Pons (tissue), 1 donor: Measurements from ENCODE around the gene C9orf78.

Source experiments
- DNase-seq: peaks from one replicate; pipeline ENCODE4 v3.0.0-alpha.2; 2016; ENCODE audit warnings: low spot score

Gene C9orf78, protein sequence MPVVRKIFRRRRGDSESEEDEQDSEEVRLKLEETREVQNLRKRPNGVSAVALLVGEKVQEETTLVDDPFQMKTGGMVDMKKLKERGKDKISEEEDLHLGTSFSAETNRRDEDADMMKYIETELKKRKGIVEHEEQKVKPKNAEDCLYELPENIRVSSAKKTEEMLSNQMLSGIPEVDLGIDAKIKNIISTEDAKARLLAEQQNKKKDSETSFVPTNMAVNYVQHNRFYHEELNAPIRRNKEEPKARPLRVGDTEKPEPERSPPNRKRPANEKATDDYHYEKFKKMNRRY

DNA sequence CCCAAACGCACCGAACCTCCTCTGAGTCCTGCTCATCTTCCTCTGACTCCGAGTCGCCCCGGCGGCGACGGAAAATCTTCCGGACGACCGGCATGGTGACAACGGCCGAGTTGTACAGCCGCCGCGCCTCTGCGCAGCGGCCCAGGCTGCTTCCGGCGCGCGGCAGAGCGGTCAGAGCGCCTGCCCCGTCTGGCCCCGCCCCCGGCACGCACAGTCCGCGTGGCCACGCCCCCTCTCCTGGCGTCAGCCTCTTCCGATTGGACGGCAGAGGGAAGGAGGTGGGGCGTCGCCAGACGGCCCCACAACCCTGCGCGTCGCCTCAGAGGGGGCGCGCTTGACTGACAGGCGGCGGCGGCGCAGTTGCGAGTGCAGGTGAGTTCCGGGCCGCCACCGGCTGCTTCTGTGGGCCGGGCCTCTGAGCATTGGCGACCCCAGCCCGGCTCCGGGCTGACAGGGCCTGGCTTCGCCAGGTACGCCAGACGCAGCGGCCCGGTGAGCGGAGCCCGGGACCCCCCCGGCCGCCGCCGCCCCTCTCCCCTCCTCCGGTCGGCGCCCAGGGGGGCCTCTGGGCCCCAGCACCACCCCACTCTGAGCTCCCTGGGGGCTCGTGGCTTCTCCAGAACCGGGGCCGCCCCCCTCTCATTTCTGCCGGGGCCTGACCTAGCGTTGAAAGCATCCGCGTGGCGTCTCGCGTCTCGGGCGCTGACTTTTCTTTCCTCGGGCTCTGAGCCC, at the start of gene C9orf78, which contains the start of gene USP20:
C9orf78 (minus strand) TSS at position 148 of the 732 bp plus-strand sequence; CDS start at position 94, 54 bp downstream.
USP20 (plus strand) TSS at position 331 of the 732 bp plus-strand sequence. CDS start 17,098 bp downstream, outside the sequence.
- DNase-seq: peak; percentile 97

DNA sequence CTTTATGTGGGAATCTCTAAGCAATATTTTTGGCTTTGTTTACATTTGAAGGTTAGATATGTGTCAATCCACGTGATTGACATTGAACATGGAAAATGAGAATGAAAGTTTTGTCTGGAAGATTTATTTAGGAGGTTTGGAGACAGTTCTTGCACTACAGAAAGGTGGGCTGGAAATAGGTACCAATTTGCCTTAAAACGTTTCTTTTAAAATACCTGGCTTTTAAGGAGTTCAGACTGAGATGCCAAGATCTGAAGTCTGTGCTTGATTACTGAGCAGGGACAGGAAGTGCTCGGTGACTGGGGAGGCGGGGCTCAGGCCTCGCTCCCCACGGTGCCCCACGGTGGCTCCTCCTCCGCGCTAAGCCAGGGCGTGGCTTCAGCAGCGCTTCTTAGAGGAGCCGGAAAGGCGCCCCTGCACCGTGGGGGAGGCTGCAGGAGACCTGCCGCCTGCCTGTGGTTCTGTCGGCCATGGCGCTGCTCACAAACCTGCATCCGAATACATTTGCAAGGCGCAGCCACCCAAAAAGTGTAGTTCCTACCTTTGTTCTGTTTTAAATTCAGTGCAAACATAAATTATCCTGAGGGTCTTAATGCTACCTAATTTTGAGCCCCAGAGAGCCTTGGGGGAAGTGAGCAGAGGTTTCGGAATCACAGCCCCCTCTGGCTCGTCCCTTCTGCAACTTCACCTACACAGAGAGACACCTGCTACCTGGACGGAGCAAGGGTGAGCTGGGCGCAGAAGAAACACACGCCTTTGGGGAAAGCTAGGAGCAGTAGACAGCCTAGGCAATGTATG, 49.3 kb upstream of the C9orf78 start:
- DNase-seq: peak; percentile 83

DNA sequence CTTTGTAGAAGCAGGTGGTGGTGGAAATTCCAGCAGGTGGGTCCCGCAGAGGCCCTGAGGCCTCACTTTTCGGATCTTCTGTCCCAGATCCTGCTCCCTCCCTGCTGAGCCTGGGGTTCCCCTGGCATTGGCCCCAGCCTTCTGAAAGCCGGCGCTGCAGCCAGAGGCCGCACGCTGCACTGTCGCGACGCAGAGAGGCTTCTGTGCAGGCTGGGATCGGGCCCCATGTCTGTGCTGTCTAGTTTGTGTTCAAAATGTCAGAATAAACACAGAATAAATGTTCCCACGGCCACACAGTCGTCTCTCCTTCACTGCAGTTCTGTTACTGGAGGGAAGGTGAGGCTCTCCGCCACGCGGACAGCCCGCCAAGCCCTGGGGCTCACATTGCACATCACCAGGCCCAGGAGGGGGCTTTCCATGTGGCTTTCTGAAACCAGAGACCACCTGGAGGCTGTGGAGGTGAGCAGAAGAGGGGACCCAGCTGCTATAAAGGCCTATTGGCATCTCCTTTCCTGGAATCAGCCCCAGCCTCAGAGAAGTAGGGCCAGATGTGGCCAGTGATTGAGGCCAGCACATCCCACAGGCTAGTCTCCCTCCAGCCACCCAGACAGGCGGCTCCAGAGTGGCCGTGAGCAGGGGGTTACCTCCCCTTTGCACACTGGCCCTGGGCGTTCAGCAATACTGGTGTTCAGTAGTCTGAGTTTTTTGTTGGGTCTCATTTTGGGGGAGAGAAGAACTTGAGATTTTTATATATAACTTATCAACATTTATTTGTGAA, 46.7 kb upstream of the C9orf78 start:
- no peak for DNase-seq

DNA sequence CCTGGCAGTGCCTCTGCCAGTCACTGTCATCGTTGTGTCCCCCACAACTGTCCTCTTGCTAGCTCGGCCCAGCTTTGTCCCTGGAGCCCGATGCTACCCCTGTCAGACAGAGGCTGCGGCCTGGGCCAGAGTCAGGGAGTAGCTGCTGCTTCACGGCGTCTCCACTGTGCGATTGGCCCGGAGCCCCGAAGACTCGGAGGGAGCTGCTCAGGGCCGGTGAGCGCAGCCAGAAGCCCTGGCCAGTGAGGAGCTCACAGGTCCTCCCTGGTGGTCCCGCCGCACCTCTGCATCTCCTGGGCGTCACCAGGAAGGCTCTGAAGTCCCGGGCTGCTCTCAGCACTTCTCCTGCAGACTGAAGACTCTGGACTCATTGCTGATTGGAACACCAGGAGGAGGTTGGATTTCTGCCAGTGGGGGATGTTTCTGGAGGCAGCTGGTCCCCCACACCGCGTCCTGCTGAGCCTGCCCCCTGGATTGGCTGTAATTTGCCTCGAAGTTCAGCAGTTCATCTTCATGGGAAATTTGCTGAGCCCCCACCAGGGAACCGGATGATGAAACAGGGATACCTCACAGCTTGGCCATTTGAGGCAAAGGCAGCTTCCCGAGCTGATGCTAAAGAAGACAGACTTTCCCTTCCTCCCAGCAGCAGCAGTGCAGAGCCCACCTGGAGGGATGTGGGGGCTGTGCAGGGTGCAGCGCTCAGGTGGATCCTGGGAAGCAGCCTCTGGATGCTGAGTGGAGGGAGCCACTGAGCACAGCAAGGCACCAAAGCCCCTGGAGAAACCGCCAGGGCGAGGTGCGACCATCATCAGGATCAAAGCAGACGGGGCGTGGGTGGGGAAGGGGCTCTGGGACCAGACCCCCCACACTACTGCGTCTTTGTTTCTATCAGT, 45.8 kb upstream of the C9orf78 start:
- no peak for DNase-seq

DNA sequence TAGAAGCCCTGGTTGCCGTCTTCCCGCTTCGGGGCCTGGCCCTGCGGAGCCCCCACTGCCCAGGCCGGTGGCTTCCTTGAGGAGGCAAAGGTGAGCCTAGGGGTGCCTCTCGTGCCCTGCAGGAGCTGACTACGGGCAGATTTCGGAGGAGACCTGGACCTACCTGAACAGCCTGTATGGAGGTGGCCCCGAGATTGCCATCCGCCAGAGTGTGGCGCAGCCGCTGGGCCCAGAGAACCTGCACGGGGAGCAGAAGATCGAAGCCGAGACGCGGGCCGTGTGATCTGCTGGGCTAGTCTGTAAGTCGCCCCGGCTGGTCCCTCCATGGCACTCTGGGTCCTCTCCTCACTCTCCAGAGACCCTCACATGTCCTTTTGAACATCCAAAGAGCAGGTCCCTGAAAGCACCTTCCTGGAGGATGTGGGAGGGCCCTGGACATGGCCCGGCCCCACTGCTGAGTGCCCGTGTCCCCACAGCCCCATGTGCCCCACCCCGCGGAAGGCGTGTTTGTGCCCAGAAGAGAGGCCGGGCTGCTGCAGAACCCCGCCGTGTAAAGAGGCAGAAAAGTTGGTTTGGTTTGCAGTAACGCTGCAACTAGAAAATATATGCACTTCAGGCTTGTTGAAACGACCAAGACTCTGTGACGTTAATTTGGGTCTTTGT, 45.0 kb upstream of the C9orf78 start:
- no peak for DNase-seq

DNA sequence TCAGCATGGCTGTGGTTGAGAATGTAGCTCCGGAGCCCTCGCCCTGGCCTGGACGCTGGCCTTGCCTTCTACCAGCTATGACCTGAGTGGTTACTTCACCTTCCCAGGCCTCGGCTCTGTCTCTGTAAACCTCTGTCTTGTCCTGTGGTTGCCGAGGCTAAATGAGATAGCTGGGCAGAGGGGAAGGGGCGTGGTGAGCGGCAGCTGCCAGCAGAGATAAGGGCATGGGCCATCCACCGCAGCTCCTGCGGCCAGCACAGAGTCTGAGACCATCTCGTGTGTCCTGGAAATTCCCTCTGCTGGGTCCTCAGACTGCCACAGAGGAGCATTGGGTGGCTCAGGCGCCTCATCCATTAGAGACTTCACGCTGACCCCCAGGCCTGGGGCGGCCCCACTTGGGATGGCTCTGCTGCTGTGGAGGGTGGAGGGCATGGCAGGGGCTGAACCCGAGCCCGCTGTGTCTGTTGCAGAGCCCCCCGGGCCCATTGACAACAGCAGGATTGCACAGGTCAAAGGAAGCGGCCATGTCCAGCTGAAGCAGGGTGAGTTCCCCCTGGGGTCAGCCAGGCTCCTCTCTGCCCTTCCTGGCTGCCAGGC, 44.1 kb upstream of the C9orf78 start:
- no peak for DNase-seq

DNA sequence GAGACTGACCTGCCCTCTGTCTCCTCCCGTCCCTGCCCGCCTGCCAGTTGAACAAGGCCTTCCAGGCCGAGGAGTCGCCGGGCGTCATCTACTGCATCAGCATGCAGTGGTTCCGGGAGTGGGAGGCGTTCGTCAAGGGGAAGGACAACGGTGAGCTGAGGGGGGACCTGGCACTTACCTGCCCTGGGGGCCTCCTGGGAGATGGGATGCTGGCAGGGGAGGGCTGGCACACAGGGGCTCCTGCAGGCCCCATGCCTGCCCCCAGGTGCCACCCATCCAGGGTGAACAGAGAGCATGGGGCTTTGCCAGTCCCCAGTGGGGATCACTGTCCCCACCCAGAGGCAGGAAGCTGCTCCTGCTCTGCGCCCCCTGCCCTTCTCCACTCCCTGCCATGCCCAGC, 43.2 kb upstream of the C9orf78 start:
- DNase-seq: no peak

DNA sequence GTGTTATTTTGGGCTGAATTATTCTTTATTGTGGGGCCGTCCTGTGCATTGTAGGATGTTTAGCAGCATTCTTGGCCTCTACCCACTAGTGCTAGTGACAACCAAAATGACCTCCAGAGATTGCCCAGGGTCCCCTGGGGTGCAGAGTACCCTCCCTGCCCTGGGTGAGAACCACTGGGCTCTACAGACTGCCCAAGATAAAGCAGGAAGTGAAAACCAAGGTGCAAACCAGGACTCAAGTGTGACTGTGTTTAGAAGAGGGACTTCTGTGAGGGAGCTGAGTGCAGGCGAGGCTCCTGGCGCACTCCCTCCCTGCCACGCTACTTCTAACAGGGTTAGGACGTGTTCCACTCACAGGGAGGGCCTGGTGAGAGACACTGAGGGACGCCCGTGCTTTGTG, 41.7 kb upstream of the C9orf78 start:
- no peak for DNase-seq

DNA sequence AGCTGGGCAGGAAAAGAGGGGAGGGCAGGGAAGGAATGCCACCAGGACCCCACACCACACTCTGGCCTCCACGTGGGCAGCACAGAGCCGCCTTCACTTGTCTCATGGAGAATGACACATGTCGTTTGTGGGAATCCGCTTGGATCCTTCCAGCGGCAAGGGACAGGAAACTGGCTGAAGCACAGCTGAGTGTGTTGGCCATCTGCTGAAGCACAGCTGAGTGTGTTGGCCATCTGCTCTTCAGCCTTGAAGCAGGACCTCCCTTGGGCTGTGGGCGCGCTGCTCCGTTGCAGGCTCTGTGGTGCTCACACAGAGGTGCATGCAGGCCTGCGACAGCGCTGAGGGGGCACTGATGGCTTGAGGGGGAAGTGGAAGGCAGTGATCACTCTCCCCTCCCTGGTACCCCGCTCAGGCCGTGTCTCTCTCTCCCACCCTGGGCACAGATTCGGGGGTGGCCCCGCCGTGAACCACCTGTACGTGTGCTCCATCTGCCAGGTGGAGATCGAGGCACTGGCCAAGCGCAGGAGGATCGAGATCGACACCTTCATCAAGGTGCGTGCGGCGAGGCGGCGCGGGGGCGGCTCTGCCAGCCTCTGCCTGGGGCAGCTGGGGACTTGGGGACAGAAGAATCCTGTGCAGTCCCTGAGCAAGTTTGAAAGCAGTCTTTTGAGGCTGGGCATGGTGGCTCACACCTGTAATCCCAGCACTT, 40.8 kb upstream of the C9orf78 start:
- DNase-seq: no peak

DNA sequence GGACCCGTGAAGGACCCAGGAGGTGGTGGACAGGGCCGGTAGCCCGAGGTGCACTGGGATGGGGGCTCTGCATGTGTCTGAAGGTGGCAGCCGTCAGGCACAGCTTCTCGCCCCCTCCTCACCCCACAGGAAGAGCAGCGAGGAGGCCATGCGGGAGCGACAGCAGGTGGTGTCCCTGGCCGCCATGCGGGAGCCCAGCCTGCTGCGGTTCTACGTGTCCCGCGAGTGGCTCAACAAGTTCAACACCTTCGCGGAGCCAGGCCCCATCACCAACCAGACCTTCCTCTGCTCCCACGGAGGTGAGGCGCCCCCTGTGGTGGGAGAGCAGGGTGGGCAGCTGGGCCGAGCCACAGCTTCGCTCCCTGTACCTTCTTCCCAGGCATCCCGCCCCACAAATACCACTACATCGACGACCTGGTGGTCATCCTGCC, 40.1 kb upstream of the C9orf78 start:
- no peak for DNase-seq

DNA sequence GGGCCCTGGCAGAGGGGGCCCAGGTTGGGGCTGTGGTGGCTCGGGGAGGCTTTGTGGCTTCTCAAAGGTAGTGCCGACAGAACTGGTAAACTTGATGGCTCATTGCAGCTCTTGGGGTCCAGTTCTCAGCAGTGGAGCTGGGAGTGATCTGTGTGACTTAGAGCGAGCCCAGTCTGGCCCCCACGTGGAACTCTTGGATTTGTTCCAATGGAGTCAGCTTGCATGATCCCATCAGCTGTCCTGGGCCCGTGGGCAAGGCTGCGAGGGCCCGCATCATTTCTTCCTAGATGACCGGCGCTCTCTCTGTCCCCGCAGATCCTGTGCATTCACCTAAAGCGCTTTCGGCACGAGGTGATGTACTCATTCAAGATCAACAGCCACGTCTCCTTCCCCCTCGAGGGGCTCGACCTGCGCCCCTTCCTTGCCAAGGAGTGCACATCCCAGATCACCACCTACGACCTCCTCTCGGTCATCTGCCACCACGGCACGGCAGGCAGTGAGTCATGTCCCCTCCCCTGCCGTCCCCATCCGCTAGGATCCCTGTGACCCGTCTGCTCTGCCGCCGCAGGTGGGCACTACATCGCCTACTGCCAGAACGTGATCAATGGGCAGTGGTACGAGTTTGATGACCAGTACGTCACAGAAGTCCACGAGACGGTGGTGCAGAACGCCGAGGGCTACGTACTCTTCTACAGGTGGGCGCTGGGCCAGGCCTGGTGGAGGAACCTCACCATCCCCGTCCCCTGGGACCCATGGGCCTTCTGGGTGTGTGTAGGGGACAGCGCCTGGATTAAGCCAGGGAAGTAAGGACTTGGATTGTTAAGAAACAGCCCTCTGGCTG, 39.4 kb upstream of the C9orf78 start:
- DNase-seq: no peak

DNA sequence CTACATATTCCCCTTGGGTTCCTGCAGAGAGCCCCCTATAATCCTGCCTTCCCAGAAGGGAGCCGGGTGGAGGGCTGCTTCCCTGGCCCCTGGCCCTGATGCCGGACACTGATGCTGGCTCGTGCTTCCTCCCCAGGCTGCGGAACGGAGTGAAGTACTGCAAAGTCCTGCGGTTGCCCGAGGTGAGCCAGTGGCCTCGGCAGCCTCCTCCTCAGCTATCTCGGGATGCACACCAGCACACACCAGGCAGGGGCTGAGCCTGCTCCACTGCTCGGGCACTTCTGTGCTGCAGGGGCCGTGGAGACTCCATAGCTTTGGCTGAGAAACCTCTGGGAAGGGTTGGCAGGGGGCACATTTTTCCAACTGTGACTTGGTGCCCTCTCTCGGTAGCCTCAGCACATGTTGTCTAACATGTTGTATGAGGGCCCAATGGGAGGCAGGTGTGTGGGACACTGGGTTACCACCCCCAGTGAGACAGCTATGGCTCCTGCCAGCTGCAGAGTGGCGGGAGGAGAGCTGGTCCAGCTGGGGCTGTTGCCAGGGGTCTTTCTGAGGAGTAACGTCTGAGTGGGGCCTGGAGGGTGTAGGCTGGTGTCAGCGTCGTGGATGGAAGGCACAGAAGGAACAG, 38.6 kb upstream of the C9orf78 start:
- no peak for DNase-seq

DNA sequence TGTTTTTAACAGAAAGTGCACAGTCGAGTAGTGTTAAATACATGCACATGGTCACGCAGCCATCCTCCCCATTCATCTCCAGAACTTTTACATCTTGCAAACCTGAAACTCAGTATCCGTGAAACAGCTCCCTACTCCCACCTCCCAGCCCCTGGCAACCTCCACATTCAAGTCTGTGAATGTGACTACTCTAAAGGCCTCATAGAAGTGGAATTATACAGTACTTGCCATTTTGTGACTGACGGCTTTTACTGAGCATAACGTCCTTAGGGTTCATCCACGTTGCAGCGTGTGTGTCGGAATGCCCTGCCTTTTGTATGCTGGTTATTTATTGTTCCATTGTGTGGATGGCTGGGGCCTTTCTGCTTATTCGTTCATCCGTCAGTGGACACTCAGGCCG, 36.0 kb upstream of the C9orf78 start:
- DNase-seq: no peak

DNA sequence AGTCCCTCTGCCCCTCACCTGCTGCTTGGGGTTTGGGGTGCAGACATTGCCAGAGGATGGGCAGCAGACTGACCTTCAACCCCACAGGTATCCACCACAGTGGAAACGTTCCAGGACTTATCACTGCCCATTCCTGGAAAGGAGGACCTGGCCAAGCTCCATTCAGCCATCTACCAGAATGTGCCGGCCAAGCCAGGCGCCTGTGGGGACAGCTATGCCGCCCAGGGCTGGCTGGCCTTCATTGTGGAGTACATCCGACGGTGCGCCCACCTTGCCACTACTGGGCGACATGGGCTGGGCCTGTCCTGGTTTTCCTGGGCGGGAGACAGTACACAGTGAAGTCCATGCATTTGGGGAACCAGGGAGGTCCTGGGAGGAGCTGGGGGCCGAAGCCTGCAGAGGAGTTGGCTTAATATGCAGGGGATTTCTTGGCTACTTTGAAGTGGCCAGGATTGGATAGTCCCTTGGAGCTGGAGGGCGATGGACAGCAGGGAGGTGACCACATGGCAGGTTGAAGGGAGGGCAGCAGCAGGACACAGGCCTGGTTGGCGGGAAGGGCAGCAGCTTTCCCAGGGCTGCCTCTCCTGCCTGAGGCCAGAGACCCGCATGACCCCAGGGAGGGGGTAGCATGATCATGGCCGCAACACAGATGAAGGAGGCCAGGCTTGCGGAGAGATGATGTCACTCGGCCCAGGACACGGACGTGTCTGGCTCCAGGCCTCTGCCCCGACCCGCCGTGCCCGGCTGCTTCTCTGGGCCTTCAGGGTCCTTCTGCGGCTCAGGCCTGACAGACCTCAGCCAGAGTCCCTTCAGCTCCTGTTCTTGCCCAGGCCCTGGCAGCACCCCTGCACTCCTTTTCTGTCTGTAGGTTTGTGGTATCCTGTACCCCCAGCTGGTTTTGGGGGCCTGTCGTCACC, 34.8 kb upstream of the C9orf78 start:
- no peak for DNase-seq

DNA sequence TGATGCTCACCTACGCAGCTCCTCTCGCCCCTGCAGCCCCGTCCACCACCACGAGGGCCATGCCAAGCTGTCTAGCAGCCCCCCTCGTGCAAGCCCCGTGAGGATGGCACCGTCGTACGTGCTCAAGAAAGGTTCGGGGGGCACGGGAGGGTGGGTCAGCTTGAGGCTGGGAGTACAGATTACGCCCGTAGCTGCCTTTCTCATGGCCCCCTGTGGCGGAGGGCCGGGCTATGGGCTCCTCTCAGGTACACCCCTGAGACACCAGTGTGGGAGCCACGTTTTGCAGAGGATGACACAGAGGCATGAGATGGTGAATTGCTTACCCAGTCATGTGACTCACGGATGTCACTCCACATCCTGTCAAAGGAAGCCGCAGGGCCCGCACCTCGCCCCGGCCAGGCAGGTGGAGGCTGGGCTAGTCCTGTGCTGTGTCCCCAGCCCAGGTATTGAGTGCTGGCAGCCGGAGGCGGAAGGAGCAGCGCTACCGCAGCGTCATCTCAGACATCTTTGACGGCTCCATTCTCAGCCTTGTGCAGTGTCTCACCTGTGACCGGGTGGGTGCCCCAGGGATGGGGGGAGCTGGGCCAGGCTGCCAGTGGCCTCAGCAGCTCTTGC, 33.9 kb upstream of the C9orf78 start:
- no peak for DNase-seq
